Head of caudate nucleus (tissue), 42 donors: ENCODE data around the gene PPOX.

Experiments used
- DNase-seq, 42 donors: peaks; one replicate each; pipeline versions ENCODE4 v3.0.0 to v3.0.0-alpha.2; 2020 to 2021; ENCODE audit warnings: mixed read lengths in 7 of 42
- intact Hi-C: fragments of 100-400 bp; cut with DNase I; formaldehyde crosslinking; loops from one replicate; pipeline ENCODE4 v1.15.0; 2022

The PPOX gene

GRCh38 chr1:161140755-161141400, 25.3 kb upstream of the PPOX start:
- no peak for DNase-seq
- intact Hi-C loops, result no loop called here

GRCh38 chr1:161145832-161146231, 20.4 kb upstream of the PPOX start:
- no peak for DNase-seq
- intact Hi-C loops, result no loop called here

GRCh38 chr1:161153176-161153575, 13.1 kb upstream of the PPOX start:
- DNase-seq, result no peak
- intact Hi-C loops, result no loop called here

GRCh38 chr1:161153682-161154337, 12.4 kb upstream of the PPOX start, which contains the start of gene UFC1:
Gene UFC1 (plus strand): TSS chr1:161153978. CDS start chr1:161153998, 20 bp downstream.
- peak; percentile 66 to 93 (median 85) for DNase-seq
- intact Hi-C loops, result no loop called here

- peak in 1 of 42 donors; percentile 1 for DNase-seq
- intact Hi-C loops, result no loop called here
Observed at GRCh38 chr1:161157867-161158266, 8.4 kb upstream of the PPOX start.

- intact Hi-C loops, result no loop called here
- DNase-seq, result peak in 1 of 42 donors; percentile 16
Observed at GRCh38 chr1:161158316-161159010, 7.8 kb upstream of the PPOX start.

GRCh38 chr1:161159087-161159912, 6.9 kb upstream of the PPOX start, which contains the start of gene USP21:
Gene USP21 (plus strand): TSS chr1:161159500. CDS start chr1:161160641, 1,141 bp downstream.
- peak; percentile 88 to 98 (median 95) for DNase-seq
- intact Hi-C loops, result no loop called here

GRCh38 chr1:161159913-161160243, 6.3 kb upstream of the PPOX start:
- peak in 1 of 42 donors; percentile 16 for DNase-seq
- intact Hi-C loops, result no loop called here

GRCh38 chr1:161160671-161161145, 5.5 kb upstream of the PPOX start:
- intact Hi-C loops, result no loop called here
- peak in 1 of 42 donors; percentile 33 for DNase-seq

- DNase-seq, result peak in 1 of 42 donors; percentile 3
- intact Hi-C loops, result no loop called here
Observed at GRCh38 chr1:161161652-161162051, 4.6 kb upstream of the PPOX start.

GRCh38 chr1:161162052-161162451, 4.2 kb upstream of the PPOX start:
- intact Hi-C loops, result no loop called here
- peak in 1 of 42 donors; percentile 12 for DNase-seq

GRCh38 chr1:161162806-161163205, 3.4 kb upstream of the PPOX start:
- peak in 1 of 42 donors; percentile 18 for DNase-seq
- intact Hi-C loops, result no loop called here

GRCh38 chr1:161163793-161164192, 2.4 kb upstream of the PPOX start:
- intact Hi-C loops, result no loop called here
- no peak for DNase-seq

- no peak for DNase-seq
- intact Hi-C loops, result no loop called here
Observed at GRCh38 chr1:161164901-161165610, 1.2 kb upstream of the PPOX start.

GRCh38 chr1:161166669-161167548, 683 bp downstream of the PPOX start:
- intact Hi-C loops, result no loop called here
- DNase-seq, result peak in 6 of 42 donors; percentile 20 to 46 (median 37)

GRCh38 chr1:161168906-161169305, 2.7 kb downstream of the PPOX start:
- intact Hi-C loops, result no loop called here
- no peak for DNase-seq

GRCh38 chr1:161171191-161171590, 5.0 kb downstream of the PPOX start:
- intact Hi-C loops, result no loop called here
- no peak for DNase-seq

- DNase-seq, result no peak
- intact Hi-C loops, result no loop called here
Observed at GRCh38 chr1:161171696-161172095, 5.5 kb downstream of the PPOX start.
